ENCODE data around the gene CXCL11.
"Not testable (repeated sequence)": the region's sequence is repeated elsewhere in the genome, so short reads cannot be mapped to it uniquely, and the experiment has no call there.

GRCh38 chr4:76044686-76045085, 8.8 kb upstream of the CXCL11 start:
- TF ChIP-seq, protein P1, sequence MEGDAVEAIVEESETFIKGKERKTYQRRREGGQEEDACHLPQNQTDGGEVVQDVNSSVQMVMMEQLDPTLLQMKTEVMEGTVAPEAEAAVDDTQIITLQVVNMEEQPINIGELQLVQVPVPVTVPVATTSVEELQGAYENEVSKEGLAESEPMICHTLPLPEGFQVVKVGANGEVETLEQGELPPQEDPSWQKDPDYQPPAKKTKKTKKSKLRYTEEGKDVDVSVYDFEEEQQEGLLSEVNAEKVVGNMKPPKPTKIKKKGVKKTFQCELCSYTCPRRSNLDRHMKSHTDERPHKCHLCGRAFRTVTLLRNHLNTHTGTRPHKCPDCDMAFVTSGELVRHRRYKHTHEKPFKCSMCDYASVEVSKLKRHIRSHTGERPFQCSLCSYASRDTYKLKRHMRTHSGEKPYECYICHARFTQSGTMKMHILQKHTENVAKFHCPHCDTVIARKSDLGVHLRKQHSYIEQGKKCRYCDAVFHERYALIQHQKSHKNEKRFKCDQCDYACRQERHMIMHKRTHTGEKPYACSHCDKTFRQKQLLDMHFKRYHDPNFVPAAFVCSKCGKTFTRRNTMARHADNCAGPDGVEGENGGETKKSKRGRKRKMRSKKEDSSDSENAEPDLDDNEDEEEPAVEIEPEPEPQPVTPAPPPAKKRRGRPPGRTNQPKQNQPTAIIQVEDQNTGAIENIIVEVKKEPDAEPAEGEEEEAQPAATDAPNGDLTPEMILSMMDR (IDR thresholded peaks at IDR 0.05 in 8 of 11, conservative IDR thresholded peaks at IDR 0.05 in 3 of 11), result not testable (repeated sequence)
- TF ChIP-seq POLR2A (IDR thresholded peaks at IDR 0.05), result not testable (repeated sequence)

Measured in spleen (tissue), 7 donors.